Fibroblast of peridontal ligament (primary cell): ENCODE measurements around the gene ATCAY.

ENCODE experiments used
- DNase-seq: peaks from one replicate; pipeline ENCODE4 v3.0.0-alpha.2; 2010; ENCODE audit errors: extremely low read depth

Gene ATCAY

DNA sequence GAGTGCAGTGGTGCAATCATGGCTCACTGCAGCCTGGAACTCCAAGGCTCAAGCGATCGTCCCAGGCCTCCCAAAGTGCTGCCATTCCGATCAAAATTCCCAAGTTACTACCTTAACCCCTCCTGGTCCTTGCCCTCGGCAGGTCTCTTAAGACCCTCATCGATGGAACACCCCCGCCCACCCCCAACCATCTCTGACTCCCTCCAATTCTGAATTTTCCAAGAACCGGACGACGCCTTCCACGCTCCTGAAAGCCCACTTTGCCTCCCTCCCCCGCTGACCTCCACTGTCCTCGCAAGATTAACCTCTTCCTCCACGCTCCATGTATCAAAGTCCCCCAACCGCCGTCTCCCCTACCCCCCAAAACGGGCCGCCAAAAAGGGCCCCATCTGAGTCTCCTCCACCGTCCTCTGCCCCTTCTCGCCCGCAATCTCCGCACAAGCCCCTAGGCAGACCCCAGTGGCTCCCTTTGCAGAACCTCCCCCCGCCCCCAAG is 89.9 kb downstream of the ATCAY start:
- DNase-seq, result no peak

DNA sequence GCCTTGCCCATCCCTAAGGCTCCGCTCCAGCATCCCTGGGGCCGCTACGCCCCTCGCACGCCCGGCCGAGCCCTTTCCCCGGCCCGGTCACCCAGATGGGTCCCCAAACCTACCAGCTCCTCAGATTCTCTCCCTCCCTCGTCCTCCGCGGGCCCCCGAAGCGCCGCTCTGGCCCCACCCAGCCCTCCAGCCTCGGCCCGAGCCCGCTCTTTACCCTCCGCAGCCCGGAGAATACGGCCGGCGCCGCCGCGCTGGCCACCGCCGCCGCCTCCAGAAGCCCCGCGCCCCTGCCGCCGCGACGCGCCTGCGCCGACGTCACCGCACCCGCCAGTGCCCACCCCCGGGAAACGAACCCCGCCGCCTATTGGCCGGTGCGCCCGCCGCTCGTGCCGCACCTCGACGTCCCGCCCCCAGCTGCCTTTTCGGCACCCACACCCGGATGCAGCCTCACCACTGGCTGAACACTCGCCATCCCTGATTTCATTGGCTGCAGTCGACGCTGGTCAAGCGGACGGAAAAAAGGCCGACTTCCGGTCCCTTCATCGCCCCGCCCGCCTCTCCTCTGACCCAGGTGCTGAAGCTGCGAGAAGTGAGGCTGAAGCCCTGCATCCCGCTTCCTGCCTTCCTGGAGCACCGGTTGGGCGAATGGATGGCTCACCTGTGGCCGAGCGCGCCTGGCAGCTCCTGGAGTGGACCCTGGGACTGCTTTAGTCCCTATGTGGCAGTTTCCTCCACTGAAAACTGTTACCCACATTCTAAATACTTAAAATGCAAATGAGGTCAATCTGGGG is 90.5 kb downstream of the ATCAY start, which contains the start of gene DAPK3:
TSS of gene DAPK3 (minus strand) at position 292 of the 791 bp plus-strand sequence. CDS start 1,364 bp downstream, outside the sequence.
- peak; percentile 96 for DNase-seq

DNA sequence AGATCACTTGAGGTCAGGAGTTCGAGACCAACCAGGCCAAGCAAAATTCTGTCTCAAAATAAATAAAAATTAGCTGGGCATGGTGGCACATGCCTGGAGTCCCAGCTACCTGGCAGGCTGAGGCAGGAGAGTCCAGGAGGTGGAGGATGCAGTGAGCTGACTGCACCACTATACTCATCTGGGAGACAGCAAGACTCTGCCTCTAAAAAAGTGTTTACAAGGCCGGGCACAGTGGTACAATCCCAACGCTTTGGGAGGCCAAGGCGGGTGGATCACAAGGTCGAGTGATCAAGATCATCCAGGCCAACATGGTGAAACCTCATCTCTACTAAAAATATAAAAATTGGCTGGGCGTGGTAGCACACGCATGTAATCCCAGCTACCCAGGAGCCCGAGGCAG is 94.7 kb downstream of the ATCAY start:
- DNase-seq, result no peak

DNA sequence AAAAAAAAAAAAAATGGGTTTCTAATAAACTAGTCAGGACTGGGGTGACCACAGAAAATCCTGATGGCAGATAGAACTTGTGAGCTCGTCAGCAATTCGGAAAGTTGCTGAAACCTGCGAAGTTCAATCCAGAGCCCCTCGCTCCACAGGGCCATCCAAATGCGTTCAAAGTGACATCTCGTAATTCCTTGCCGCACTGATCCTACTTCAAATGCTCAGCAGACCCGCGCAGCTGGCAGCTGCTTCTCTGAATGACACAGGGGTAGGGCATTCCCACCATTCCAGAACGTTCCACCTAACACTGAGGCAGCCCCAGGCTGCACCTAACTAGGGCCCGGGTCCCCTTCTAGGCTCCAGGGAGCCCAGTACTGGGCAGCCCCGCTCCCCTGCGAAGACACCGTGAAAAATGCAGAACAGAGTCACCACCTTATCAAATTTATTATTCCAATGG is 95.2 kb downstream of the ATCAY start:
- DNase-seq, result no peak

DNA sequence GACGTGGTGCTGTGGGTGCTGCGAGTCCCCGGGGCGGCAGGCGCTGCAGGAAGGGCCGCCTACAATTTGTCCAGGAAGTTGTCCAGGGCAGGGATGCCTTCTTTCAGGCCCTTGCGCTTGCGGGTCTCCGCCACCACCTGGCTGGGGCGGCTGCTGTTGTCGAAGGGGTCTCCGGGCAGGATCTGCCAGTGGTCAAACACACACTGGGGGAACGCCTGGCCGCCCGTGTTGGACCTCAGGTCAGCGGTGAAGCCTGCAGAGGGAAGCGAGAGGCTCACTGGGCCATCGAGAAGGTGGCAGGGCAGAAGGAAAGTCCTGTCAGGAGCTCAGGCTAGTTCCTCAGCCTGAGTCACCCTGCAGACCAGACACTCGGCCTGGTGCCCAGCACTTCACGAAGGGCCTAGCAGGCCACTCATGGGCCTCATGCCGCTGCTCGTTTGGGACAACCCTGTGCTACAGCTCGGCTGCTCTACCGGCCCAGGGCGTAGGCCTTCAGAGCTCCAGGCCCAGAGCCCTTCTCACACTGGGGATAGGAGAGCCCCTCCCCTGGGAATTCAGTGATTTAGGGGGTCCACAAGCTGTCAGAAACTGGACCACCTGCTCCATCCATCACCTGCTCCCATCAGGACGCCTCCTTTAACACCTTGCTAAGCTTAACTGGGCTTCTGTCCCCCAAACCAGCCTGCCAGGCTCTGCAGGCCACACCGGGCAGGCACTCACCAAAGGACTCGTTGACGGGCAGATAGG is 96.2 kb downstream of the ATCAY start:
- DNase-seq, result no peak
